ENCODE results near the gene C2orf74.
"Not testable (repeated sequence)": the region's sequence is repeated elsewhere in the genome, so short reads cannot be mapped to it uniquely, and the experiment has no call there.

The C2orf74 gene

GRCh38 chr2:61161888-61162287, at the start of gene C2orf74:
Gene C2orf74, plus strand, starts transcription at chr2:61162188. Its CDS starts 327 bp downstream, at chr2:61162515.
- DNase-seq, result no peak

- DNase-seq, result no peak
These were observed 47.8 kb upstream of the C2orf74 start for GRCh38 chr2:61114147-61114546.

GRCh38 chr2:61116302-61116701, 45.7 kb upstream of the C2orf74 start:
- DNase-seq, result no peak

GRCh38 chr2:61117534-61117933, 44.5 kb upstream of the C2orf74 start:
- DNase-seq, result no peak

- no peak for DNase-seq
These were observed 36.8 kb upstream of the C2orf74 start for GRCh38 chr2:61125123-61125710.

GRCh38 chr2:61125798-61126197, 36.2 kb upstream of the C2orf74 start:
- no peak for DNase-seq

- not testable (repeated sequence) for DNase-seq
These were observed 33.9 kb upstream of the C2orf74 start for GRCh38 chr2:61128122-61128521.

- no peak for DNase-seq
These were observed 27.8 kb upstream of the C2orf74 start for GRCh38 chr2:61134141-61134540.

- DNase-seq, result no peak
These were observed 26.5 kb upstream of the C2orf74 start for GRCh38 chr2:61135510-61135909.

GRCh38 chr2:61138859-61139258, 23.1 kb upstream of the C2orf74 start:
- DNase-seq, result no peak

GRCh38 chr2:61141151-61141550, 20.8 kb upstream of the C2orf74 start:
- DNase-seq, result no peak

GRCh38 chr2:61144697-61145268, 17.2 kb upstream of the C2orf74 start:
- DNase-seq, result peak; percentile 94

- no peak for DNase-seq
These were observed 16.0 kb upstream of the C2orf74 start for GRCh38 chr2:61145990-61146389.

- DNase-seq, result not testable (repeated sequence)
These were observed 13.9 kb upstream of the C2orf74 start for GRCh38 chr2:61148091-61148490.

- no peak for DNase-seq
These were observed 12.9 kb upstream of the C2orf74 start for GRCh38 chr2:61149074-61149473.

- DNase-seq, result no peak
These were observed 10.6 kb upstream of the C2orf74 start for GRCh38 chr2:61151436-61151835.

GRCh38 chr2:61157371-61158003, 4.5 kb upstream of the C2orf74 start:
- DNase-seq, result no peak

GRCh38 chr2:61158356-61158955, 3.5 kb upstream of the C2orf74 start:
- no peak for DNase-seq

GRCh38 chr2:61162721-61163120, 733 bp downstream of the C2orf74 start:
- DNase-seq, result no peak

- DNase-seq, result not testable (repeated sequence)
These were observed 3.1 kb downstream of the C2orf74 start for GRCh38 chr2:61165082-61165481.

GRCh38 chr2:61165946-61166345, 4.0 kb downstream of the C2orf74 start:
- no peak for DNase-seq

- no peak for DNase-seq
These were observed 5.6 kb downstream of the C2orf74 start for GRCh38 chr2:61167579-61167978.

GRCh38 chr2:61172671-61173070, 10.7 kb downstream of the C2orf74 start:
- DNase-seq, result no peak

GRCh38 chr2:61173116-61173515, 11.1 kb downstream of the C2orf74 start:
- DNase-seq, result no peak
